HEK293 (cell line): Measurements from ENCODE around the gene SBK1.

Experiments used
- GLI4 ChIP-seq: fragments of 450-650 bp; formaldehyde crosslinking; IDR thresholded peaks from 2 replicates; pipeline ENCODE4 v1.5.1; 2016; ENCODE audit warnings: missing biosample characterization, missing genetic modification characterization
- ZBTB1 ChIP-seq: fragments of 450-650 bp; formaldehyde crosslinking; IDR thresholded peaks from 2 replicates; pipeline ENCODE4 v1.5.1; 2016; ENCODE audit warnings: missing biosample characterization, missing genetic modification characterization
- ZNF2 ChIP-seq: fragments of 450-650 bp; formaldehyde crosslinking; IDR thresholded peaks from 2 replicates; pipeline ENCODE4 v1.5.1; 2016; ENCODE audit warnings: missing biosample characterization, missing genetic modification characterization
- ZNF658 ChIP-seq: fragments of 450-650 bp; formaldehyde crosslinking; IDR thresholded peaks from 2 replicates; pipeline ENCODE4; 2016; ENCODE audit warnings: missing biosample characterization, missing genetic modification characterization
- ZNF660 ChIP-seq: fragments of 450-650 bp; IDR thresholded peaks from 2 replicates; pipeline ENCODE4 v1.5.1; 2018; ENCODE audit warnings: missing biosample characterization, mild to moderate bottlenecking, missing genetic modification characterization
- TF ChIP-seq, protein P1 (sequence below): fragments of 450-650 bp; formaldehyde crosslinking; IDR thresholded peaks from 2 replicates; pipeline ENCODE4 v1.5.1; 2016; ENCODE audit warnings: missing biosample characterization, missing genetic modification characterization
- TF ChIP-seq, protein P2 (sequence below): fragments of 450-650 bp; formaldehyde crosslinking; IDR thresholded peaks from 2 replicates; pipeline ENCODE4 v1.5.1; 2016; ENCODE audit warnings: missing biosample characterization, missing genetic modification characterization, borderline replicate concordance
- TF ChIP-seq, protein P3 (sequence below): fragments of 450-650 bp; formaldehyde crosslinking; IDR thresholded peaks from 2 replicates; pipeline ENCODE4 v1.5.1; 2016; ENCODE audit warnings: missing biosample characterization, missing genetic modification characterization

DNA sequence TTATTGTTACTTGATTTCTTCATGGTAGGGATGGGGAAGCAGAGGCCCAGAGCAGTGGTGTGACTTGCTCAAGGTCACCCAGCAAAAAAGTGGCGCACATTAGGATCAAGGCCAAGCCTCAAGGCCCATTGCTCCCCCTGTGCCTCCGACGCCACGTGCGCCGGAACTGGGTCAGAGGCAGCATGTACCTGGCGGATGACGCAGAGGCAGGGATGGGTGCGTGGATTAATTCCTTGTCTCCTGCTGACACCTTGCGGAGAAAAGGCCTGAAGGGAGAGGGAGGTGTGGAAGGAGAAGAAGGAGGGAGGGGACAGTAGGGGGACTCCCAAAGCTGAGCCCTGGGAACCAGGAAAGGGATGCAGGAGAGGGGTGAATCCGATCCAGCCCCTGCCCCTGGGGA, 18.5 kb downstream of the SBK1 start:
- TF ChIP-seq, protein P1, sequence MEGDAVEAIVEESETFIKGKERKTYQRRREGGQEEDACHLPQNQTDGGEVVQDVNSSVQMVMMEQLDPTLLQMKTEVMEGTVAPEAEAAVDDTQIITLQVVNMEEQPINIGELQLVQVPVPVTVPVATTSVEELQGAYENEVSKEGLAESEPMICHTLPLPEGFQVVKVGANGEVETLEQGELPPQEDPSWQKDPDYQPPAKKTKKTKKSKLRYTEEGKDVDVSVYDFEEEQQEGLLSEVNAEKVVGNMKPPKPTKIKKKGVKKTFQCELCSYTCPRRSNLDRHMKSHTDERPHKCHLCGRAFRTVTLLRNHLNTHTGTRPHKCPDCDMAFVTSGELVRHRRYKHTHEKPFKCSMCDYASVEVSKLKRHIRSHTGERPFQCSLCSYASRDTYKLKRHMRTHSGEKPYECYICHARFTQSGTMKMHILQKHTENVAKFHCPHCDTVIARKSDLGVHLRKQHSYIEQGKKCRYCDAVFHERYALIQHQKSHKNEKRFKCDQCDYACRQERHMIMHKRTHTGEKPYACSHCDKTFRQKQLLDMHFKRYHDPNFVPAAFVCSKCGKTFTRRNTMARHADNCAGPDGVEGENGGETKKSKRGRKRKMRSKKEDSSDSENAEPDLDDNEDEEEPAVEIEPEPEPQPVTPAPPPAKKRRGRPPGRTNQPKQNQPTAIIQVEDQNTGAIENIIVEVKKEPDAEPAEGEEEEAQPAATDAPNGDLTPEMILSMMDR (tag by site-specific recombination), result no peak
- TF ChIP-seq ZNF660 (tag by site-specific recombination), result no peak
- no peak for TF ChIP-seq GLI4 (tag by site-specific recombination)
- no peak for TF ChIP-seq ZNF658
- TF ChIP-seq ZNF2 (tag by site-specific recombination), result no peak
- TF ChIP-seq ZBTB1 (tag by site-specific recombination), result no peak
- TF ChIP-seq, protein P2, sequence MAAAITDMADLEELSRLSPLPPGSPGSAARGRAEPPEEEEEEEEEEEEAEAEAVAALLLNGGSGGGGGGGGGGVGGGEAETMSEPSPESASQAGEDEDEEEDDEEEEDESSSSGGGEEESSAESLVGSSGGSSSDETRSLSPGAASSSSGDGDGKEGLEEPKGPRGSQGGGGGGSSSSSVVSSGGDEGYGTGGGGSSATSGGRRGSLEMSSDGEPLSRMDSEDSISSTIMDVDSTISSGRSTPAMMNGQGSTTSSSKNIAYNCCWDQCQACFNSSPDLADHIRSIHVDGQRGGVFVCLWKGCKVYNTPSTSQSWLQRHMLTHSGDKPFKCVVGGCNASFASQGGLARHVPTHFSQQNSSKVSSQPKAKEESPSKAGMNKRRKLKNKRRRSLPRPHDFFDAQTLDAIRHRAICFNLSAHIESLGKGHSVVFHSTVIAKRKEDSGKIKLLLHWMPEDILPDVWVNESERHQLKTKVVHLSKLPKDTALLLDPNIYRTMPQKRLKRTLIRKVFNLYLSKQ (tag by site-specific recombination), result no peak
- TF ChIP-seq, protein P3, sequence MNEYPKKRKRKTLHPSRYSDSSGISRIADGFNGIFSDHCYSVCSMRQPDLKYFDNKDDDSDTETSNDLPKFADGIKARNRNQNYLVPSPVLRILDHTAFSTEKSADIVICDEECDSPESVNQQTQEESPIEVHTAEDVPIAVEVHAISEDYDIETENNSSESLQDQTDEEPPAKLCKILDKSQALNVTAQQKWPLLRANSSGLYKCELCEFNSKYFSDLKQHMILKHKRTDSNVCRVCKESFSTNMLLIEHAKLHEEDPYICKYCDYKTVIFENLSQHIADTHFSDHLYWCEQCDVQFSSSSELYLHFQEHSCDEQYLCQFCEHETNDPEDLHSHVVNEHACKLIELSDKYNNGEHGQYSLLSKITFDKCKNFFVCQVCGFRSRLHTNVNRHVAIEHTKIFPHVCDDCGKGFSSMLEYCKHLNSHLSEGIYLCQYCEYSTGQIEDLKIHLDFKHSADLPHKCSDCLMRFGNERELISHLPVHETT (tag by site-specific recombination), result no peak
